NCI-H446 (cell line): Measurements from ENCODE around the gene LRRFIP2.
"Not testable (repeated sequence)": the region's sequence is repeated elsewhere in the genome, so short reads cannot be mapped to it uniquely, and the experiment has no call there.

ENCODE experiments used
- DNase-seq, 2 experiments: peaks; one replicate each; lab custom pipeline; 2025; lab: John Stamatoyannopoulos, UW

LRRFIP2 gene, protein sequence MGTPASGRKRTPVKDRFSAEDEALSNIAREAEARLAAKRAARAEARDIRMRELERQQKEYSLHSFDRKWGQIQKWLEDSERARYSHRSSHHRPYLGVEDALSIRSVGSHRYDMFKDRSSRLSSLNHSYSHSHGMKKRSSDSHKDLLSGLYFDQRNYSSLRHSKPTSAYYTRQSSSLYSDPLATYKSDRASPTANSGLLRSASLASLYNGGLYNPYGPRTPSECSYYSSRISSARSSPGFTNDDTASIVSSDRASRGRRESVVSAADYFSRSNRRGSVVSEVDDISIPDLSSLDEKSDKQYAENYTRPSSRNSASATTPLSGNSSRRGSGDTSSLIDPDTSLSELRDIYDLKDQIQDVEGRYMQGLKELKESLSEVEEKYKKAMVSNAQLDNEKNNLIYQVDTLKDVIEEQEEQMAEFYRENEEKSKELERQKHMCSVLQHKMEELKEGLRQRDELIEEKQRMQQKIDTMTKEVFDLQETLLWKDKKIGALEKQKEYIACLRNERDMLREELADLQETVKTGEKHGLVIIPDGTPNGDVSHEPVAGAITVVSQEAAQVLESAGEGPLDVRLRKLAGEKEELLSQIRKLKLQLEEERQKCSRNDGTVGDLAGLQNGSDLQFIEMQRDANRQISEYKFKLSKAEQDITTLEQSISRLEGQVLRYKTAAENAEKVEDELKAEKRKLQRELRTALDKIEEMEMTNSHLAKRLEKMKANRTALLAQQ

DNA sequence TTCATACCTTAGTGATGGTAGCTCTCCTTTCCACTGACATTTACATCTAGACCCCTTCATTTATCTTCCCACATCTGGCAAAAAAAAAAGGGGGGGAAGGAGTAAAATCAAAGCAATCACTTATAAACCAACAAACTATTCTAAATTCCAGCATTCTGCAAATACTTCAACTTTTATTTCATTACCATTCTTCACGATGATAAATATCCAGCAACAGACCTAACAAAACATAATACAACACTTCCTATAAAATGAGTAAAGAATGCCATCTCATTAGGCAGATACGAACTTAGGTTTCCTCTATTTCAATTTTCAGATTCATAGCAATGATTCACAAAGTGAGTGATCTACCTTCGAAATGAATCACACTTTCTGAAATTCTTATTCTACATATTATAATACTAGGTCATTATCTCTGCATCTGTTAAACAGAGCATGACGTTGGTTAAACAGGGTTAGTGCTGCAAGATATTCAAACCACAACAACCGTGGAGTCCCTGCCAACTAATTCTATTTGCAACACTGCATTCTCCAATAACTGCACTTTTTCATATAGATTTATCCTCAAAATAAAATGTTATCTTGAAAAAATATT, at the start of gene LRRFIP2:
TSS of gene LRRFIP2 (minus strand) at position 51 of the 595 bp plus-strand sequence. CDS start 25,599 bp downstream, outside the sequence.
- DNase-seq, result no peak

DNA sequence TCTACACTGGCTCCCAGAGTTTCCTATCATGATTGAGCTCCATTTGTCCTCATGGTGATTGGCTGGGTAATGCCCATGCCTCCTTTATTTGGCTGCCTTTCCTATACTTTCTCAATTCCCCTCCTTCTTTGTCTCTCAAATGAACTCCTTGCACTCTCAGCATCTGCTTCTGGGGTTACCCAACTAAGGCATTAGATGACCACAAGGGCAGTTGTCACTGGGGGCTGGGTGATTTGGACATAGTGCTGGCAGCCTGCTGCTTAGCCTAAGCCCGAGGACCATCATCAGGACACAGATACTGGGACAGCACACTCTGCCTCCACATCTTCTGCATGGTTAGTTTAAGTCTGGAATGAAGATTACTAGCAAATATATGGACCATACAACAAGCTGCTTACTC, 49.2 kb upstream of the LRRFIP2 start:
- no peak for DNase-seq

DNA sequence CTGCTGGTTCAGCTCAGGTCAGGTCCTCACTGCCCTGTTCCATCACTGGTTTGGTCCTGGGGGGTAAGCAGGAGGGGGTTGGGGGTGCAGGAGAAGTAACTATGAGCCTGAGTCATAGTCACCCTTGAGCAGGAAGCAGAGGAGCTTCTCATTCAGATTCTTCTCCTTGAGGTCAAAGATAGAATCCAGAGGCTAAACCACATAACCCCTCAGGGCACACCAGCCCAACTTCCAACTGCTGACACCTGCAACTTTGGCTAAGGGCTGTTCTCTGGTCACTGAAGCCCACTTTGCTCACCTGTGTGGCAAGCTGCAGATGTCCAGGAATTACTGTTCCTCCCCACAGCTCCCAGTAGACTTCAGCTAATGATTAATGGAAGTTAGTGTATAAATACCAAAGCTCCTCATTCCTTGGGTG, 48.8 kb upstream of the LRRFIP2 start:
- DNase-seq, result no peak

DNA sequence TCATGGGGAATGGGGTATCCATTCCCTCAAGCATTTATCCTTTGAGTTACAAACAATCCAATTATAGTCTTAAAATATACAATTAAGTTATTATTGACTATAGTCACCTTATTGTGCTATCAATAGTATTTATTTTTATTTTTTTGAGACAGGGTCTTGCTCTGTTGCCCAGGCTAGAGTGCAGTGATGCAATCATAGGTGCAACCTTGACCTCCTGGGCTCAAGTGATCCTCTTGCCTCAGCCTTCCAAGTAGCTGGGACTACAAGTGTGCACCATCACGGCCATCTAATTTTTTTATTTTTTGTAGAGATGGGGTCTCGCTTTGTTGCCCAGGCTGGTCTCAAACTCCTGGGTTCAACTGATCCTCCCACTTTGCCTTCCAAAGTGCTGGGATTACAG, 48.2 kb upstream of the LRRFIP2 start:
- DNase-seq, result not testable (repeated sequence)

DNA sequence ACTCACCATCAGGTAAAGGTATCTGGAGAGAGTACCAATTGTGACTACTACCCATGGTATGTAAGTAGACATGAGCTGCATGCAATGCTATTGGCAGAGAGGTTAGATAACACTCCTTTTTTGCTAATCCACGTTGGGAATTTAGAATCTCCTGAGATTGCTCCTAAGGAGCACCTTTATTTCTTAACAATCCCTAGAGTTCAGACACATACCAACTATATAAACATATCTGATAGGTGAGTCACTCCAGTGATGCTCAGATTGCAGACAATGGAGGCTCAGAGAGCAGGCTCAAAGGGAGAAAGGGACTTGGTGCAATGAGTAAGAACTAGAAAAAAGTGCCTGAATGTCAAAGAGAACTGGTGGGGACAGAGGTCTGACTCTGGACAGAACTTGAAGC, 47.0 kb upstream of the LRRFIP2 start:
- DNase-seq, result no peak

DNA sequence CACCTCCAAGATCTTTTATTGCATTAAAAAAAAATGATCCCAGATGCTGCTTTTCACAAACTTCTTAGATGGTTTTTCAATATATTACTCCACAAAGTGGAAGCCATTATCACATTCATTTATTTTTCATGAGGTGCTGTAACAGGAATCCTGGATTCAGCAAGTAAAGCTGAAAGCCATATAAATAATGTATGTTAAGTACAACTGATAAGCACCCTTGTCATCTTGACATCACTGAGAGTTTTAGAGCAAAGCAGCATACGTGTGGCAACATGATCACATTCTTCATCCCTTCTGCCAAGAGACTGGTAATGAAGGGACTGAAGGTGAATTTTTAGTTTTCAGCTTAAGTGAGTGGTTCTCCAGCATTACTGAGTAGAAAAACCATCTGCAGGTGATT, 44.9 kb upstream of the LRRFIP2 start:
- peak in 1 of 2 experiments; percentile 31 for DNase-seq

DNA sequence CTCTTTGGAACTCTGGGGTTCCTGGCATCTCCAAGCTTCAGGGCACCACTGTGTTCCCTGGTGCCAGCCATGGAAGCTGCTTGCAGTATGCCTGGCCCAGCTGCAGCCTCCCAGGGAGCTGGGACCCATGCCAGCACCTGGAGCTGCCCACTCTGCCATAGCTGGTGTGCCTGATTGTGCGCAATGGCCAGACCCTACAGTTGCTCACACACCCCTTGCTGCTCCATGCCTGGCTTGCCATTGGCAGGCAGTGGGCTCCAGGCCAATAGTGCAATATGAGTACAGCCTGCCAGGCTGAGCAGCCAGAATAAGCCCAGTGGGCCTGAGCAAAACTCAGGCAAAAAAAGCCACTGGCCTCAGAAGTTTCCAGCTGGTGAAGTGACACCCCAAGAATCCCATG, 43.8 kb upstream of the LRRFIP2 start:
- peak; percentile 66 to 88 for DNase-seq

DNA sequence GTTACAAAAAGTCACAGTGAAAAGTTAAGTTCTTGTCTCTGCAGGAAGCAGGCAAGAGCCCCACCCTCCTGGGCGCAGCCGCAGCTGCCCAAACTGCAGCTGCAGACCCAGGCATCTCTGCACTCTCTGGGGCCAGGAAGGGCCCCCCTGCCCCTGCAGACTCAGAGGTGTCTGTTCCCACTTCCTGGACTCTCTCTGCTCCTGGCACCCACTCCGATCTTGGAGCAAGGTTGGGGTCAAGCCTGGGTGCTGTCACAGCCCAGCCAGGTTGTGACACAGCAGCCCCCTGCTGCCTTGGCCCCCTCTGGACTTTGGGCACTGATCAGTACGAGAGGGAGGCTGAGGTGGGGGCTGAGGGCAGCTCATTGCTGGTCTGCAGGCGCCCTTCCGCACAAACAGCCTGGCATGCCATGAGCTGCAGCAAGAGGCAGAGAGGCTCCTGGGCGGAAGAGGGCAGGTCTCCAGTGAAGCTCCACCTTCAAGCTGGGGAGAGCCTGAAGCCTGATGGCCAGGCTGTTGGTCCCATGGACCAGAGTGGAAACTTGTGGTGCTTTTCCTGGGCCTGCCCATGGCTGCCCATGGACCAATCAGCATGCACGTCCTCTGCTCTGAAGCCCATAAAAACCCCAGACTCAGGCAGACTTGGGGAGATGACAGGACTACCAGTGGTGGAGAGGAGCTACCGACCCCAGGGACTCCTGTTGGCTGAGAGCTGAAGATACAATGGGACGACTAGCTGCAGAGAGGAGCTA, 42.9 kb upstream of the LRRFIP2 start:
- no peak for DNase-seq

DNA sequence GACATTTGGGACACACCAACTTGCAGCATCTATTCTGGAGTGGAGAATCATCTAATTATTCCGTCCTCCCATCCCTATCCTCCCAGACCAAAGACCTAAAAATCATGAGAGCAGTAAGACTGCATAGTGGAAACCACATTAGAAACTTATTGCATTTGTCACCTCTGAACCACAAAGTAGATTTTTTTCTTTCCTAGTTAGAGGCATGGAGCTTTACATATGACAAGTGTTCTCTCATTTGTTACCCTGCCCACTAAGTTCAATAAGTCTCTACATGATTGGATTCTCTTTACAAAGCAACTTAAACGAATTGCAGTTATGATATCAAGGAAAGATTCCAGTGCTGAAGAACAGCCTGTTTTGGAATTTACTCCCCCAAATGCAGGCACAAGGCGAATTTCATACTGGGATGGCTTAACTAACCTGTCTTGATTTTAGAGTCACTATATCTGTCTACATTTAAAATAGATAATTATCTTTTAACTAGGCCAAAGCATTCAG, 42.3 kb upstream of the LRRFIP2 start:
- no peak for DNase-seq

DNA sequence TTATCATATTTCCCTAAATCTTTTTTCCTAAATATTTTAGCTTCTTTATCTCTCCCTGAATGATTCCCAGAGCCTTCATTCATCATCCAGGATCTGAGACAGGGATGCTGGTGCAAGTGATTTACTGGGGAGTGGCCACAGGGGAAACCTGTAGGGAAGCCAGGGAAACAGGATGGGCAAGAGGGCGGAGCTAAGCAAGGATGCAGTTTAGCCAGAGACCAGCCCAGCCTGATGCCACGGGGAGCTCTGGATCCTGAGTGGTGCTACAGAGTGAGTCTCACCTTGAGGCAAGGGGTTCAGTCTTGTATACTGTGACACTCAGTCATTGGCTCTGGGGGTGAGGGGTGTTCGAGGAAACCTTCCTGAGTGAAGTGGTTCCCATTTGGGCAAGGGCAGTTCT, 39.7 kb upstream of the LRRFIP2 start:
- DNase-seq, result no peak

DNA sequence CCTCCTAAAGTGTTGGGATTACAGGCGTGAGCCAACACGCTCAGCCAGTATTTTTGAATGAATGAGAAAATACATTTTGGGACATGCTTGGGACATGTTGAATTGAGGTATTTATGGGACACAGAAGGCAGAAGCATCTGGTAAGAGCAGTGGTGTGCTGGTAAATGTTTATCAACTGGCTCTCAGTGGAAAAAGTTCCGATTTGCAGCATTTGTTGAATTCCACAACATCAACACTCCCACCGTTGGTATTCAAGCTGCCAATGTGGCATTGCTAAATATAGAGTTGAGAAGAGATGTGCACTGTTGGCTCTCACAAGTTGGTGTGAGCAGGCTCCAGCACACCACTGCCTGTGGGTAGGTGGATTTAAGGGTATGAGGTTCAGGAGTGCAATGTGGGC, 35.8 kb upstream of the LRRFIP2 start:
- no peak for DNase-seq

DNA sequence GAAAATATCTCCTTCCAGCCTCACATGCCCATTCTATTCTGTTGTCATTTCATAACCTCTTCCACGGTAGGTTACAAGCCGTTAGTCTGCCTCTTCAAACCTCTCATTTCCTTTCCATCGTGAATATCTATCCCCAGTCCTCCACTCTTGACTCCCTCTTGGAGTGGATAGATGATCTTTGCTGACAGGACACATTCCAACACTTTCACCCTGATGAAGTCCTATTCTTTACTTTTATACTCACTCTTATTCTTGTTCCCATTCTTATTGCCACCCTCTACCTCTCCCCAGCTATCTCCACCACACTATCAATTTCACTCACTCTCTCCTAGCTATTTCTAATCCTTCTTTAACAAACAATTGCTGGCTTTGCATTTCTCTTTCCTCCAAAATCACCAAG, 34.2 kb upstream of the LRRFIP2 start:
- not testable (repeated sequence) for DNase-seq

DNA sequence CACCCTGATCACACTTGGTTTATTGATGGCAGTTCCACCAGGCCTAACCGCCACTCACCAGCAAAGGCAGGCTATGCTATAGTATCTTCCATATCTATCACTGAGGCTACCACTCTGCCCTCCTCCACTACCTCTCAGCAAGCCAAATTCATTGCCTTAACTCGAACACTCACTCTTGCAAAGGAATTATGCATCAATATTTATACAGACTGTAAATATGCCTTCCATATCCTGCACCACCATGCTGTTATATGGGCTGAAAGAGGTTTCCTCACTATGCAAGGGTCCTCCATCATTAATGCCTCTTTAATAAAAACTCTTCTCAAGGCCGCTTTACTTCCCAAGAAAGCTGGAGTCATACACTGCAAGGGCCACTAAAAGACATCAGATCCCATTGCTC, 33.6 kb upstream of the LRRFIP2 start:
- not testable (repeated sequence) for DNase-seq

DNA sequence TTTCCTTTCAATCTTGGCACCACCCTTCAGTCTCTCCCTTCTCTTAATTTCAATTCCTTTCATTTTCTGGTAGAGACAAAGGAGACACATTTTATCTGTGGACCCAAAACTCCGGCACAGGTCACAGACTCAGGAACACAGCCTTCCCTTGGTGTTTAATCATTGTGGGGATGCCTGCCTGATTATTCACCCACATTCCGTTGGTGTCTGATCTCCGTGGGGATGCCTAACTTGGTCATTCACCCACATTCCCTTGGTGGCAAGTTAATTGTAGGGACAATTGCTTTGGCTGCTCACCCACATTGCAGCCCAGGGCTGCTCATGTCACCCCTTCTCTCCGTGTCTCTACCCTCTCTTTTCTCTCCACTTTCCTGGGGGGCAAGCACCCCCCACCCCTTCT, 31.7 kb upstream of the LRRFIP2 start:
- DNase-seq, result not testable (repeated sequence)

DNA sequence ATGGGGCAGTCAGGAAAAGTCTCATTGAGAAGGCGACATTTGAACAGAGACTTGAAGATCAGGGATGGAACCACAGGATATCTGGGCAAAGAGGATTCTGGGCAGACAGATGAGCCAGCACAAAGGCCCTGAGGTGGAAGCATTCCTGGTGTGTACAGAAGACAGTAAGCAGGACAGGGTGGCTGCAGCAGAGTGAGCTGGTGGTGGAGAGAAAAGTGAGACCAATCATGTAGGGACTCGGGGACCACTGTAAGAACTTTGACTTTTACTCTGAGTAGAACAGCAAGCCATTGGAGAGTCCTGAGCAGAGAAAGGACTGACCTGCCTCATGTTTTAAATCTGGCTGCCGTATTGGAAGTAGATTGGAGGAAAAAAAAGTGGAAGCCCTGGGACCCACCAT, 29.9 kb upstream of the LRRFIP2 start:
- DNase-seq, result no peak

DNA sequence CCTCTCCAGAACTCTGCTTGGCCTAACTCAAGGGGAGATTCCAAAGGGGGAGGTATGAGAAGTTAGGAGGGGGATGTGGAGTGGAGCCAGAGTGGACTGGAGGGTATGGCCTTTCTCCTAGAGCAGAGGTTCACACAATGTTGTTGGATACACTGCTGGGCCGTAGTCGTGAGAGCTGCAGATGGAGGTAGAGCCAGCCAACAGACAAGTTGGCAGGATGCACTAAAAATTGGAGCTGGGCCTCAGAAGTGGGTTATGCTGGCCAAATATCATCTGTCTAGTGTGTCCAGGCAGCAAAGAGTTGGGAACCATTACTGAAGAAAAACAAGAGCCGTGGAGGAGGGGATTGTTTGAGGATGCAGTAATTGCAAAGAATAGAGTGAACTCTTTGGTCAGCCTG, 27.7 kb upstream of the LRRFIP2 start:
- DNase-seq, result peak; percentile 51 to 83

DNA sequence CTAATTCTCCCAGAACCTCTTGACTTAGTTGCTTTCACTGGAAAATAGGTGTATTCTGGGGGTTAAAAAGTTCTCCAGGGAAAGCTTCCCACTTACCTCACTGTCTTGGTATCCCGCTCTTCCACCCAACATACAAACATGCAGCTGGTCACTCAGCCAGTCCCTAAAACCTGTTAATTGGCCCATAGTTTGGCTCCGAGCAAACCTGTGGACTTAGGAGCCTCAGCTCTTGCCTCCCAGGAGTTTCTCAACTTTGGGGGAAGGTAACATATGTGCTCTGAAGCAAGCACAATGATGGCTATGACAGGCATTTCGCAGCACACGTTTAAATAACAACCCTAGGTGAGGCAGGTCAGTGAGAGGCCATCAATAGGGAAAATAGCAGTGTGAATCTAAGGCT, 25.8 kb upstream of the LRRFIP2 start:
- DNase-seq, result no peak

DNA sequence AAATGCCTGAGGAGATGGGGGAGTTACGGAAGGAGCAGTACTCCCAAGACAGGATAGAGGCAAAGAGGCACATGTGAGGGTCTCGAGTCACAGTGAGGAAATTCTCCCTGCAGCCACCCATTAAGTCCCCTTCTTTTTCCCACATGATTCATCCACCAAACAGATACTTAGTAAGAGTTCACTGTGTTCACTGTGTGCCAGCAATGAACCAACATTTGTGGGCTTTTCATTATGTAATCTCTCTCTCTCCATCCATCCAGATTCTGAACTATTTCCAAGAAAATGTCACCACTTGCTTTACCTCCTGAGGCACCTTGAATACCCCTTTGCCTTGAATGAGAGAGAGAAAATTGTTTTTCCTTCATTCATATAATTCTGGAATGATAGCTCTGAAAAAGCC, 24.6 kb upstream of the LRRFIP2 start:
- DNase-seq, result no peak

DNA sequence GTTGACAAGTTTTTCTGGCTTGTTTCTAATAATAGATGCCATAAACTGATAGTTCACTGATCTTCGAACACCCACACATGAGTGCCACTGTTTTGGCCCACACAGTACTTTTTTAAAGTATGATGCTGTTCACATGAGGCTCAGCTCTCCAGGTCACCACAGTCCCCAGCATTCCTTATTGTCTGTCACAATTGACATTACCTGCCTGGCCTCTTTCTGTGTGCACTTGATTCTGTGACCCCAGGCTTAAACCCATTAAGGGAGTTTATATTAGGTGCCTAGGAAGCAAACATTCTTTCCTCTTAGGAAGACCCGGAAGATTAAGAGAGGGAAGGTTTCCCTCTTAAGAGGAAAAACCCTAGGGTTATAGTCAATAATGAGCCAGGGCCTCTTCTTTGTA, 24.2 kb upstream of the LRRFIP2 start:
- DNase-seq, result no peak

DNA sequence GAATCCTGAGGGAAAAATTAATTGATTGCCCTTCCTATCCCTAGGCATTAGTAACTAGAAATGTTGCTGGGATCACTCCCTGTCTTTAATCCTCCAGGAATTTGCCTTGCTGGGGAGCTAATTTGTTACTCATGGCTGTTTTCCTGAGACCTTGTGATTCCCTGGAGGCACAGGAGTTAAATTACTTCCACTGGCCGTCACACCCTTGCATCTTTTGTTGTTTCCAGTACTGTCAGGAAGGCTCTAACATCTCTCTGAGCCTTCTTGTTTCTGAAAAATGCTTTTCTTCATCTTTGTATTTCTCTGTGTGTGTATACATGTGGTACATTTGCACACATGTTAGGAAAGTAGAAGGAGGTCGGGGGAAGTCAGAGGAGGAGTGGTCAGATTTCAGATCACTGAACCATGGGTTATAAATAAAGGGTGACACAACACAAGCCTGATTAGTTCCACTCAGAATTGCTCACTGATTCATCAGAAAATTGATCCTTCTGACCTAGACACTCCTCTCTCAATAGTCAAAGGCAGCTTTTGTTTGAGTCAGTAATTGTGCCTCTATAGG, 23.5 kb upstream of the LRRFIP2 start:
- no peak for DNase-seq

DNA sequence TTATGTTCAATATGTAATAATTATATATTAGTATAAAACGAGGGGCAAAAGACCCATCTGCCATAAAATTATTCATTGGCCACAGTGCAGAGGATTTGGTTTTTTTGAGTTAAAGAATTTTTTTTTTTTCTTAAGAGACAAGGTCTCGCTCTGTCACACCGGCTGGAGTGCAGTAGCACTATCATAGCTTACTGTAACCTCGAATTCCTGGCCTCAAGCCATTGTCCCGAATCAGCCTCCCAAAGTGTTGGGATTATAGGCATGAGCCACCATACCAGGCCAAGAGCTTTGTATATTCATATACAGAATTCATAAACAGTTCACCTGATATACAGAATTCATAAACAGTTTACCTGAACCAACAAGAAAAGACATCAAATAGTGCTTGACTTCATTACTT, 20.2 kb upstream of the LRRFIP2 start:
- DNase-seq, result no peak

DNA sequence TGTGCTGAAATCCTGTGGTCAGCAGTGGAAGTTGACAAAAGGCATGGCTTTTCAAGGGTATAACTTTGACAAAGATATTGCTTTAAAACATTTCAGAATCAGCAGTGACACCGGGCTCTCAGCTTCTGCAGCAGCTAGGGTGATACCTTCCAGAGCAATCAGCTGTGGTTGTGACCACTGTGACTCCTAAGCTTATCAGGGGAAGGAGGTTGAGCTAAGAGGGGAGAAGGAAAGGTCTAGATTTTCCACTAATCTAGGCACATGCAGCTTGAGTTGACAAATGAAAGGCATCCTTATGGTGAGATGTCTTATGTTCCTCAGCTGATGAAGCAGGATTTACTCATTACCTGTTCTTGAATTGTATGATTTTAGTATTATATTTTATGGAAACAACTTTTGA, 16.3 kb upstream of the LRRFIP2 start:
- no peak for DNase-seq
